Left lung (tissue), 10 donors: ENCODE results near the gene KDR. TPM values are rescaled to one million over a fixed set of nuclear protein-coding genes. Genes with fewer than 3 reads are reported as not detected.

Experiments used
- ATAC-seq: fragments of 200-7000 bp; cut with Tn5 transposase; one replicate; pipeline ENCODE4 v1.9.1; 2020; ENCODE audit warnings: moderate library complexity
- DNase-seq, 4 donors: peaks; one replicate each; pipeline ENCODE4 v3.0.0-alpha.2; 2013 to 2020
- H3K27ac ChIP-seq, 2 donors: fragments of 200-600 bp; sonication (generic) in 1 of 2; one replicate each; pipeline versions ENCODE4 v1.5.0 to v1.8.0; 2020 to 2021
- H3K27me3 ChIP-seq, 2 donors: fragments of 200-600 bp; sonication (generic) in 1 of 2; one replicate each; pipeline versions ENCODE4 v1.5.0 to v1.8.0; 2020 to 2021
- H3K36me3 ChIP-seq, 2 donors: fragments of 200-600 bp; sonication (generic) in 1 of 2; one replicate each; pipeline versions ENCODE4 v1.5.0 to v1.8.0; 2020 to 2021
- H3K4me1 ChIP-seq, 2 donors: fragments of 200-600 bp; one replicate each; pipeline ENCODE4 v1.8.0; 2021
- H3K4me3 ChIP-seq, 2 donors: fragments of 200-600 bp; sonication (generic) in 1 of 2; one replicate each; pipeline versions ENCODE4 v1.5.0 to v1.8.0; 2020 to 2021; ENCODE audit warnings: mild to moderate bottlenecking in 1 of 2
- H3K9me3 ChIP-seq, 2 donors: fragments of 200-600 bp; sonication (generic) in 1 of 2; one replicate each; pipeline versions ENCODE4 v1.5.0 to v1.8.0; 2020 to 2021
- CTCF ChIP-seq, 2 donors: fragments of 200-600 bp; sonication (generic) in 1 of 2; IDR thresholded peaks; one replicate each; pipeline versions ENCODE4 v1.5.0 to v1.8.0; 2021; ENCODE audit warnings: antibody characterized with exemption in 2 of 2
- intact Hi-C, 2 donors: fragments of 100-400 bp; cut with DNase I; formaldehyde crosslinking; loops; one replicate each; pipeline versions ENCODE4 v1.11.2 to v1.14.2; 2022
- polyA plus RNA-seq, 6 donors: library from polyadenylated mRNA; unstranded; fragments of 120-200 nt; gene quantifications; one replicate each; pipeline ENCODE4 v1.2.1, GENCODE V29; 2013; ENCODE audit not compliant: insufficient read length in 6 of 6
- total RNA-seq, 2 donors: library from RNA; stranded (reverse); fragmentation: NEBNext Ultra II Directional; extraction: Animal tissue kit (Norgen Biotek cat#: 25700); gene quantifications; one replicate each; pipeline ENCODE4 v1.2.1, GENCODE V29; 2021
- donor health status: DM: no; HTN: yes; CAD: no.
- donor health status: DM: no; HTN: no; CAD: no.

Gene KDR
- total and polyA plus RNA-seq, 8 donors, result 27.1 to 124 (median 104) TPM

GRCh38 chr4:55051532-55051931 lies 73.9 kb downstream of the KDR start:
- Histone ChIP-seq H3K27me3 (no peaks in the 10 kb centered on the region), H3K9me3 (peaks cover 0 to 18% of the 10 kb centered on the region in 2 donors), H3K36me3 (no peaks in the 10 kb centered on the region), H3K4me1 (no peaks in the 10 kb centered on the region), H3K4me3 (no peak overlapping the region), H3K27ac (no peak overlapping the region)
- intact Hi-C loops, result no loop called here
- TF ChIP-seq CTCF (IDR thresholded peaks at IDR 0.05), result no peak
- ATAC-seq, result no peak
- DNase-seq, result no peak

- no peak overlapping the region for H3K27ac ChIP-seq
- intact Hi-C loops, result no loop called here
- DNase-seq (no peak), ATAC-seq (no peak)
- no peak overlapping the region for H3K4me3 ChIP-seq
- H3K36me3 ChIP-seq, result no peaks in the 10 kb centered on the region
- TF ChIP-seq CTCF (IDR thresholded peaks at IDR 0.05), result no peak
- no peaks in the 10 kb centered on the region for H3K27me3 ChIP-seq
- peaks cover 0 to 16% of the 10 kb centered on the region in 2 donors for H3K9me3 ChIP-seq
- H3K4me1 ChIP-seq, result no peaks in the 10 kb centered on the region
Observed at GRCh38 chr4:55050418-55050950, 74.9 kb downstream of the KDR start.

GRCh38 chr4:55038176-55038890 lies 87.1 kb downstream of the KDR start:
- intact Hi-C loops, result no loop called here
- Histone ChIP-seq H3K36me3 (no peaks in the 10 kb centered on the region), H3K9me3 (peaks cover 0 to 7% of the 10 kb centered on the region in 2 donors), H3K27me3 (no peaks in the 10 kb centered on the region), H3K27ac (peak overlapping the region; percentile 6 to 35), H3K4me3 (no peak overlapping the region), H3K4me1 (peaks cover 11% of the 10 kb centered on the region in 2 donors)
- DNase-seq, result peak in 2 of 4 donors; percentile 77 to 85
- ATAC-seq, result peak; percentile 84
- TF ChIP-seq CTCF (IDR thresholded peaks at IDR 0.05), result no peak

- intact Hi-C loops, result no loop called here
- Histone ChIP-seq H3K36me3 (no peaks in the 10 kb centered on the region), H3K9me3 (peaks cover 0 to 7% of the 10 kb centered on the region in 2 donors), H3K27me3 (no peaks in the 10 kb centered on the region), H3K4me1 (peaks cover 11% of the 10 kb centered on the region in 2 donors), H3K4me3 (no peak overlapping the region), H3K27ac (no peak overlapping the region)
- TF ChIP-seq CTCF (IDR thresholded peaks at IDR 0.05), result no peak
- no peak for DNase-seq
- ATAC-seq, result no peak
Observed at GRCh38 chr4:55037728-55038127, 87.7 kb downstream of the KDR start.

- Histone ChIP-seq H3K27ac (no peak overlapping the region), H3K4me1 (peaks cover 11% of the 10 kb centered on the region in 2 donors), H3K36me3 (no peaks in the 10 kb centered on the region), H3K4me3 (no peak overlapping the region), H3K9me3 (peaks cover 0 to 5% of the 10 kb centered on the region in 2 donors), H3K27me3 (no peaks in the 10 kb centered on the region)
- ATAC-seq (no peak), DNase-seq (no peak)
- intact Hi-C loops, result no loop called here
- TF ChIP-seq CTCF (IDR thresholded peaks at IDR 0.05), result no peak
Observed at GRCh38 chr4:55036405-55036804, 89.0 kb downstream of the KDR start.
